GM12891 (cell line): ENCODE data around the gene FILIP1.

ENCODE experiments used
- PAX5 ChIP-seq: IDR thresholded peaks from 2 replicates; pipeline ENCODE4 v1.6.1; 2011; ENCODE audit warnings: low read length, moderate library complexity, mild to moderate bottlenecking; ENCODE audit not compliant: insufficient read depth, severe bottlenecking
- POLR2A ChIP-seq: IDR thresholded peaks from 2 replicates; pipeline ENCODE4 v1.6.1; 2011; ENCODE audit warnings: low read depth, low read length, control low read depth
- POLR2AphosphoS5 ChIP-seq: IDR thresholded peaks from 2 replicates; pipeline ENCODE4 v1.6.1; 2011; ENCODE audit warnings: low read depth, low read length, control low read depth
- SPI1 ChIP-seq: IDR thresholded peaks from 2 replicates; pipeline ENCODE4 v1.6.1; 2011; ENCODE audit warnings: low read depth, low read length, control low read depth
- TAF1 ChIP-seq: IDR thresholded peaks from 2 replicates; pipeline ENCODE4 v1.6.1; 2011; ENCODE audit warnings: low read depth, low read length, control low read depth

DNA sequence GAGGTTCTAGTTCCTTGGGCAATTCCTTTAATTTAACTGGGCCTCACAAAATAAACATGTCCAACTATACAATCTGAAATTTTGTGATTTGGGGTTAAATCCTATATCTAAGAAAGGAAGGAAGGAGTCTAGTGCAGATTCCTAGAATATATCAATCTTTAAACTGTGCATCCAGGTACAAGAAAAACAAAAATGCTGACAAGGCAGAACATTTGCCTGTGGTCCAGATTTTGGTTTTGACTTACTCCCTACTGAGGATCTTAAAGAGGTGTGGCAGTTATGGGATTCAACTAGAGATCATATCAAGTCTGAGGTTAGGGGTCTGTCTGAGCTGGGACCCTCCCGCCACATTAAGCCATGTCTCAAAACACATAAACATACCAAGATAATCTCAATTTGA lies 232.3 kb downstream of the FILIP1 start:
- TF ChIP-seq POLR2A (no peak), TAF1 (no peak), POLR2AphosphoS5 (no peak), SPI1 (no peak), PAX5 (no peak)
